HG03342 (cell line): ENCODE results near the gene ADAM12.

Experiments used
- ATAC-seq: cut with Tn5 transposase; IDR thresholded peaks from one replicate; pipeline ENCODE4 v1.9.1; 2021; ENCODE audit warnings: mild to moderate bottlenecking, moderate library complexity; ENCODE audit not compliant: unreplicated experiment

Gene ADAM12

GRCh38 chr10:126317751-126318150, 70.5 kb downstream of the ADAM12 start:
- no peak for ATAC-seq

GRCh38 chr10:126315494-126316177, 72.6 kb downstream of the ADAM12 start:
- ATAC-seq, result no peak

- no peak for ATAC-seq
Measured at GRCh38 chr10:126314863-126315493, 73.3 kb downstream of the ADAM12 start.

GRCh38 chr10:126312167-126312566, 76.1 kb downstream of the ADAM12 start:
- no peak for ATAC-seq

- ATAC-seq, result no peak
Measured at GRCh38 chr10:126309228-126309883, 78.9 kb downstream of the ADAM12 start.

GRCh38 chr10:126302826-126303665, 85.2 kb downstream of the ADAM12 start:
- ATAC-seq, result no peak

- no peak for ATAC-seq
Measured at GRCh38 chr10:126302476-126302756, 85.9 kb downstream of the ADAM12 start.

GRCh38 chr10:126301701-126302475, 86.4 kb downstream of the ADAM12 start:
- no peak for ATAC-seq

- ATAC-seq, result no peak
Measured at GRCh38 chr10:126294451-126294850, 93.8 kb downstream of the ADAM12 start.

GRCh38 chr10:126290232-126290631, 98.0 kb downstream of the ADAM12 start:
- no peak for ATAC-seq

GRCh38 chr10:126288547-126289493, 99.5 kb downstream of the ADAM12 start:
- ATAC-seq, result no peak

- ATAC-seq, result no peak
Measured at GRCh38 chr10:126286256-126286780, 102.0 kb downstream of the ADAM12 start.

GRCh38 chr10:126283307-126283706, 105.0 kb downstream of the ADAM12 start:
- ATAC-seq, result no peak

GRCh38 chr10:126278851-126279250, 109.4 kb downstream of the ADAM12 start:
- ATAC-seq, result no peak

GRCh38 chr10:126277181-126277580, 111.1 kb downstream of the ADAM12 start:
- ATAC-seq, result no peak

GRCh38 chr10:126272526-126272925, 115.8 kb downstream of the ADAM12 start:
- no peak for ATAC-seq

- ATAC-seq, result no peak
Measured at GRCh38 chr10:126270111-126270510, 118.2 kb downstream of the ADAM12 start.

- no peak for ATAC-seq
Measured at GRCh38 chr10:126268013-126268920, 120.0 kb downstream of the ADAM12 start.
